GM20000 (cell line): ENCODE measurements around the gene TMEM215.

Experiments
- DNase-seq: peaks from one replicate; pipeline ENCODE4 v3.0.0; 2012; ENCODE audit warnings: low spot score
- CTCF ChIP-seq: IDR thresholded peaks from 2 replicates; pipeline ENCODE4 v1.5.1; 2012; ENCODE audit warnings: mild to moderate bottlenecking, control low read depth; ENCODE audit errors: extremely low read depth, missing control alignments

The TMEM215 gene

GRCh38 chr9:32783168-32783891 is at the start of gene TMEM215:
TSS of gene TMEM215 (plus strand) at chr9:32783540. CDS start at chr9:32784184, 644 bp downstream.
- no peak for TF ChIP-seq CTCF
- no peak for DNase-seq

GRCh38 chr9:32735476-32735875 is 47.9 kb upstream of the TMEM215 start:
- TF ChIP-seq CTCF: no peak

GRCh38 chr9:32737378-32737777 is 46.0 kb upstream of the TMEM215 start:
- DNase-seq: no peak
- TF ChIP-seq CTCF: no peak

More at GRCh38 chr9:32735476-32735875, 47.9 kb upstream of the TMEM215 start:
- DNase-seq: no peak

GRCh38 chr9:32738501-32739172 is 44.7 kb upstream of the TMEM215 start:
- TF ChIP-seq CTCF: no peak
- no peak for DNase-seq

- no peak for TF ChIP-seq CTCF
- DNase-seq: no peak
Observed at GRCh38 chr9:32741706-32742105, 41.6 kb upstream of the TMEM215 start.

- DNase-seq: no peak
- no peak for TF ChIP-seq CTCF
Observed at GRCh38 chr9:32742296-32742695, 41.0 kb upstream of the TMEM215 start.

- DNase-seq: no peak
- no peak for TF ChIP-seq CTCF
Observed at GRCh38 chr9:32748013-32748412, 35.3 kb upstream of the TMEM215 start.
